Endothelial cell of umbilical vein (primary cell): Measurements from ENCODE around the gene LRP5. TPM values are rescaled to one million over a fixed set of nuclear protein-coding genes. Genes with fewer than 3 reads are reported as not detected.

Source experiments
- BruUV-seq: library from RNA; stranded (reverse); fragments of 400-500 nt; replicated peaks from 2 replicates; lab custom pipeline; 2021; lab: Mats Ljungman, UMichigan
- CTCF ChIA-PET: fragments of 300-600, 350-600 bp; sonication (Branson Sonifier 250); formaldehyde crosslinking; loops from one replicate; lab custom pipeline; 2021; ENCODE audit warnings: antibody characterized with exemption, inconsistent platforms; lab: Charles Lee
- POLR2A ChIA-PET: fragments of 300-600, 350-600 bp; sonication (Branson Sonifier 250); formaldehyde crosslinking; loops from one replicate; lab custom pipeline; 2021; ENCODE audit warnings: antibody characterized with exemption, inconsistent platforms; lab: Charles Lee
- DNase-seq: peaks from one replicate; pipeline ENCODE4 v3.0.0-alpha.2; 2011; ENCODE audit warnings: low read depth, low spot score
- FAIRE-seq: peaks from 2 replicates; lab custom pipeline; 2011; peaks lifted over from hg19 to GRCh38; lab: Jason Lieb, UNC
- H2AFZ ChIP-seq: 2 replicates; pipeline ENCODE4 v1.6.0; 2012; ENCODE audit warnings: low read depth, low read length, control low read depth, inconsistent platforms
- H3K27ac ChIP-seq: 2 replicates; pipeline ENCODE4 v1.5.1; 2011; ENCODE audit warnings: low read depth, mild to moderate bottlenecking, control low read depth, low read length, moderate library complexity; ENCODE audit not compliant: insufficient read depth
- H3K27me3 ChIP-seq, 2 experiments: 2 replicates each; pipeline versions ENCODE4 v1.6.0 to v1.6.1; 2011; ENCODE audit warnings: low read length in 2 of 2, mixed read lengths in 1 of 2; ENCODE audit not compliant: control insufficient read depth in 2 of 2, insufficient read depth in 2 of 2
- H3K36me3 ChIP-seq, 2 experiments: 2 replicates in 1 of 2; 3 replicates in 1 of 2; pipeline ENCODE4 v1.5.1; 2011; ENCODE audit warnings: low read length in 2 of 2, mild to moderate bottlenecking in 1 of 2, moderate library complexity in 1 of 2; ENCODE audit not compliant: control insufficient read depth in 2 of 2, insufficient read depth in 2 of 2; ENCODE audit errors: extremely low read depth in 1 of 2
- H3K4me1 ChIP-seq: 3 replicates; pipeline ENCODE4 v1.5.1; 2011; ENCODE audit warnings: mild to moderate bottlenecking, low read length; ENCODE audit not compliant: control insufficient read depth, insufficient read depth; ENCODE audit errors: extremely low read depth
- H3K4me2 ChIP-seq: 2 replicates; pipeline ENCODE4 v1.6.1; 2011; ENCODE audit warnings: low read length, control low read depth, mixed read lengths; ENCODE audit not compliant: insufficient read depth
- H3K4me3 ChIP-seq, 3 experiments: fragments of 200-600 bp in 1 of 3; sonication (generic), shearing (Covaris generic) in 1 of 3; replicated peaks in 1 of 3; 2 replicates each; pipeline ENCODE4 v1.5.1; 2011 to 2016; ENCODE audit warnings: control low read depth in 3 of 3, low read length in 3 of 3, mild to moderate bottlenecking in 2 of 3, inconsistent platforms in 1 of 3, low read depth in 1 of 3, moderate library complexity in 1 of 3; ENCODE audit not compliant: insufficient read depth in 1 of 3
- H3K79me2 ChIP-seq: 2 replicates; pipeline ENCODE4 v1.6.0; 2012; ENCODE audit warnings: low read length, inconsistent platforms; ENCODE audit not compliant: control insufficient read depth, insufficient read depth
- H3K9ac ChIP-seq: replicated peaks from 2 replicates; pipeline ENCODE3; 2011; ENCODE audit warnings: low read length, control low read depth; ENCODE audit not compliant: insufficient read depth; ENCODE audit errors: extremely low read depth
- H3K9me1 ChIP-seq: replicated peaks from 3 replicates; pipeline ENCODE4 v1.6.0; 2011; ENCODE audit warnings: mild to moderate bottlenecking, low read length; ENCODE audit not compliant: control insufficient read depth, insufficient read depth; ENCODE audit errors: extremely low read depth
- H3K9me3 ChIP-seq: replicated peaks from 2 replicates; pipeline ENCODE4 v1.5.1; 2012; ENCODE audit warnings: low read length, inconsistent platforms; ENCODE audit not compliant: control insufficient read depth, insufficient read depth
- H4K20me1 ChIP-seq: replicated peaks from 2 replicates; pipeline ENCODE3; 2011; ENCODE audit warnings: mild to moderate bottlenecking, low read length; ENCODE audit not compliant: control insufficient read depth, insufficient read depth; ENCODE audit errors: extremely low read depth
- CTCF ChIP-seq, 2 donors: IDR thresholded peaks; 1 replicate in 1 of 2; 2 replicates in 1 of 2; pipeline ENCODE4 v1.5.1; 2011; ENCODE audit warnings: low read length in 2 of 2, mild to moderate bottlenecking in 2 of 2, moderate library complexity in 2 of 2, control low read depth in 1 of 2, inconsistent platforms in 1 of 2, low read depth in 1 of 2; ENCODE audit not compliant: insufficient read depth in 1 of 2; ENCODE audit errors: extremely low read depth in 1 of 2
- FOS ChIP-seq: IDR thresholded peaks from 2 replicates; pipeline ENCODE4 v1.6.1; 2011; ENCODE audit warnings: mild to moderate bottlenecking, low read length, moderate library complexity, borderline replicate concordance; ENCODE audit not compliant: insufficient read depth
- GATA2 ChIP-seq: IDR thresholded peaks from 2 replicates; pipeline ENCODE4 v1.7.0; 2011; ENCODE audit warnings: low read depth, mild to moderate bottlenecking, moderate library complexity, mixed read lengths, low read length; ENCODE audit not compliant: insufficient read length, insufficient read depth
- JUN ChIP-seq: IDR thresholded peaks from 2 replicates; pipeline ENCODE4 v1.6.1; 2011; ENCODE audit warnings: borderline replicate concordance, low read depth; ENCODE audit not compliant: insufficient read length, insufficient read depth
- POLR2A ChIP-seq: IDR thresholded peaks from 2 replicates; pipeline ENCODE4 v1.6.1; 2012; ENCODE audit warnings: low read depth, mild to moderate bottlenecking, control low read depth, low read length
- POLR2AphosphoS5 ChIP-seq: IDR thresholded peaks from 2 replicates; pipeline ENCODE4 v1.6.1; 2012; ENCODE audit warnings: low read depth, mild to moderate bottlenecking, control low read depth, low read length, moderate library complexity; ENCODE audit not compliant: insufficient read depth
- dilution Hi-C: fragments of 300-500 bp; cut with MboI; formaldehyde crosslinking; loops from one replicate; pipeline ENCODE4 v1.15.0; 2019; ENCODE audit warnings: low sequenced_read_pairs; ENCODE audit not compliant: extremely low pct_ligation_motif_present
- intact Hi-C: fragments of 100-400 bp; cut with micrococcal nuclease; formaldehyde crosslinking; loops from one replicate; pipeline ENCODE4 v1.10.0; 2022
- polyA plus RNA-seq, 4 experiments: library from polyadenylated mRNA; depleted of rRNA in 3 of 4; stranded (reverse) in 3 of 4; unstranded in 1 of 4; fragments of >200 nt; gene quantifications; 2 replicates each; pipeline versions ENCODE4 v1.2.1 to v1.2.3, GENCODE V29; 2011 to 2012; ENCODE audit warnings: missing spikeins in 1 of 4
- total RNA-seq: library from RNA; stranded (reverse); gene quantifications from 2 replicates; pipeline ENCODE4 v1.2.3, GENCODE V29; 2021

Gene LRP5
- total and polyA plus RNA-seq, 2 donors (not counting 3 experiments of a cell fraction or from before 2014, with no cell fraction given), result 35.1 to 51.8 TPM

- CTCF ChIA-PET, result interaction anchor here (1.0 to 1.1 kb wide), 4 partner anchors 9 to 189 kb away, joined by 3 to 6 read pairs (median 4); no protein-coding TSS in a partner anchor
- POLR2A ChIA-PET, result no interaction called here
- no peaks in the 10 kb centered on the region for H3K79me2 ChIP-seq
- no peak overlapping the region for H3K27ac ChIP-seq
- H3K9me3 ChIP-seq, result no peaks in the 10 kb centered on the region
- dilution Hi-C loops, result no loop called here
- H4K20me1 ChIP-seq, result no peaks in the 10 kb centered on the region
- H3K9me1 ChIP-seq, result no peaks in the 10 kb centered on the region
- H3K4me2 ChIP-seq, result no peak overlapping the region
- H3K9ac ChIP-seq, result no peak overlapping the region
- H2AFZ ChIP-seq, result no peak overlapping the region
- BruUV-seq, result no TSS peak
- peaks cover 0 to 14% of the 10 kb centered on the region in 2 experiments for H3K36me3 ChIP-seq
- FAIRE-seq, result no peak
- no peak overlapping the region for H3K4me3 ChIP-seq
- no peaks in the 10 kb centered on the region for H3K27me3 ChIP-seq
- intact Hi-C loops, result loop anchor here (5.0 kb wide), 2 partner anchors 134 to 239 kb away; partner anchors contain the start of gene LRP5
- H3K4me1 ChIP-seq, result no peaks in the 10 kb centered on the region
- TF ChIP-seq POLR2AphosphoS5 (no peak), FOS (no peak), JUN (no peak), GATA2 (no peak), CTCF (IDR thresholded peaks at IDR 0.05; ENCODE audit: extremely low read depth in 1 of 2, insufficient read depth in 1 of 2, low read depth in 1 of 2, low read length in 2 of 2) (no peak), POLR2A (no peak)
- no peak for DNase-seq
Observed at GRCh38 chr11:68446046-68446725, 133.8 kb downstream of the LRP5 start.
